Esophagus squamous epithelium (tissue), 5 donors: ENCODE measurements around the gene GRIK1. TPM values are rescaled to one million over a fixed set of nuclear protein-coding genes. Genes with fewer than 3 reads are reported as not detected.

ENCODE experiments used
- DNase-seq: peaks from one replicate; lab custom pipeline; 2025; lab: John Stamatoyannopoulos, UW
- H3K27ac ChIP-seq, 4 donors: fragments of 200-600 bp; sonication (generic); one replicate each; pipeline ENCODE4 v1.5.1; 2016 to 2019; ENCODE audit warnings: mild to moderate bottlenecking in 1 of 4
- H3K27me3 ChIP-seq, 4 donors: fragments of 200-600 bp; sonication (generic); 1 replicate in 3 of 4; 2 replicates in 1 of 4; pipeline versions ENCODE4 v1.5.1 to v1.6.0; 2017 to 2021; ENCODE audit warnings: antibody characterized with exemption in 1 of 4
- H3K36me3 ChIP-seq, 3 donors: fragments of 200-600 bp; sonication (generic); one replicate each; pipeline ENCODE4 v1.5.1; 2016 to 2019
- H3K4me1 ChIP-seq, 3 donors: fragments of 200-600 bp; sonication (generic); one replicate each; pipeline ENCODE4 v1.5.1; 2017 to 2019
- H3K4me3 ChIP-seq, 4 donors: fragments of 200-600 bp; sonication (generic); 1 replicate in 3 of 4; 2 replicates in 1 of 4; pipeline ENCODE4 v1.5.1; 2016 to 2019; ENCODE audit warnings: mild to moderate bottlenecking in 2 of 4, moderate library complexity in 1 of 4
- H3K9me3 ChIP-seq, 3 donors: fragments of 200-600 bp; sonication (generic); one replicate each; pipeline ENCODE4 v1.5.1; 2016 to 2019
- POLR2A ChIP-seq, 4 donors: fragments of 450-650 bp; IDR thresholded peaks; one replicate each; pipeline ENCODE4 v1.6.1; 2017; ENCODE audit warnings: antibody characterized with exemption in 4 of 4, mild to moderate bottlenecking in 4 of 4, moderate library complexity in 3 of 4
- WGBS, 2 donors: methylation state at CpG; one replicate each; pipeline ENCODE4 v1.1.5; 2018; 5-methylcytosine and 5-hydroxymethylcytosine counted together
- intact Hi-C: fragments of 100-400 bp; cut with DNase I; formaldehyde crosslinking; loops from one replicate; pipeline ENCODE4 v1.15.0; 2022
- total RNA-seq, 4 donors: library from RNA; depleted of rRNA; stranded (reverse); fragments of >200 nt; gene quantifications; one replicate each; pipeline ENCODE4 v1.1.0, GENCODE V29; 2016
- TF ChIP-seq, protein P1 (sequence below), 6 experiments: fragments of 450-650 bp in 4 of 6; fragments of 200-600 bp in 2 of 6; sonication (generic) in 2 of 6; IDR thresholded peaks; one replicate each; pipeline ENCODE4 v1.5.1; 2016 to 2019; ENCODE audit warnings: antibody characterized with exemption in 6 of 6, mild to moderate bottlenecking in 4 of 6, moderate library complexity in 4 of 6
- donor health status: DM: yes; HTN: yes; CAD: no.

Gene GRIK1
- total RNA-seq, 4 donors from 2014 or later = 0.19 TPM; not detected in 3

DNA sequence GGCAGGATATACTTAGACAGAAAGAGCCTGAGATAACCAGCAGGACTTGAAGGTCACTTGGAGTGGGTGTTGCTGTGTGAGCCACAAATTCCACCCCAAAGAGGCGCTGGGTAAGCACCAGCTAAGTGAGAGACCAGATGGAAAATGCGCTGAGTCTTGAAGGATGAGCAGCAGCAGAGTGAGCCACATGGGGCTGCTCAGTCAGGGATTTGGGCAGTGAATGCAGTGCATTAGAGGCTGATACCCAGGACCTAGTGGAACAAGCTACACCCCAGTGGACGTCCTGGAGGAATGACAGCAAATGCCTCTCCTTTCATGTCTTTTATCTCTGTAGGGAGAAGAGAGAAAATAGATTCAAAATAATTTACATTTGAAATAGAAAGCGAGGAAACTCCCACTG is 11.3 kb downstream of the GRIK1 start:
- no peaks in the 10 kb centered on the region for H3K4me1 ChIP-seq
- no peak overlapping the region for H3K27ac ChIP-seq
- 44 to 58% methylated on average over 4 of the region's 4 CpGs for WGBS, 2 donors
- intact Hi-C loops = no loop called here
- no peaks in the 10 kb centered on the region for H3K9me3 ChIP-seq
- no peaks in the 10 kb centered on the region for H3K27me3 ChIP-seq
- DNase-seq = no peak
- no peak overlapping the region for H3K4me3 ChIP-seq
- no peaks in the 10 kb centered on the region for H3K36me3 ChIP-seq
- TF ChIP-seq, protein P1, sequence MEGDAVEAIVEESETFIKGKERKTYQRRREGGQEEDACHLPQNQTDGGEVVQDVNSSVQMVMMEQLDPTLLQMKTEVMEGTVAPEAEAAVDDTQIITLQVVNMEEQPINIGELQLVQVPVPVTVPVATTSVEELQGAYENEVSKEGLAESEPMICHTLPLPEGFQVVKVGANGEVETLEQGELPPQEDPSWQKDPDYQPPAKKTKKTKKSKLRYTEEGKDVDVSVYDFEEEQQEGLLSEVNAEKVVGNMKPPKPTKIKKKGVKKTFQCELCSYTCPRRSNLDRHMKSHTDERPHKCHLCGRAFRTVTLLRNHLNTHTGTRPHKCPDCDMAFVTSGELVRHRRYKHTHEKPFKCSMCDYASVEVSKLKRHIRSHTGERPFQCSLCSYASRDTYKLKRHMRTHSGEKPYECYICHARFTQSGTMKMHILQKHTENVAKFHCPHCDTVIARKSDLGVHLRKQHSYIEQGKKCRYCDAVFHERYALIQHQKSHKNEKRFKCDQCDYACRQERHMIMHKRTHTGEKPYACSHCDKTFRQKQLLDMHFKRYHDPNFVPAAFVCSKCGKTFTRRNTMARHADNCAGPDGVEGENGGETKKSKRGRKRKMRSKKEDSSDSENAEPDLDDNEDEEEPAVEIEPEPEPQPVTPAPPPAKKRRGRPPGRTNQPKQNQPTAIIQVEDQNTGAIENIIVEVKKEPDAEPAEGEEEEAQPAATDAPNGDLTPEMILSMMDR (IDR thresholded peaks at IDR 0.05) = no peak
- no peak for TF ChIP-seq POLR2A (IDR thresholded peaks at IDR 0.05)

DNA sequence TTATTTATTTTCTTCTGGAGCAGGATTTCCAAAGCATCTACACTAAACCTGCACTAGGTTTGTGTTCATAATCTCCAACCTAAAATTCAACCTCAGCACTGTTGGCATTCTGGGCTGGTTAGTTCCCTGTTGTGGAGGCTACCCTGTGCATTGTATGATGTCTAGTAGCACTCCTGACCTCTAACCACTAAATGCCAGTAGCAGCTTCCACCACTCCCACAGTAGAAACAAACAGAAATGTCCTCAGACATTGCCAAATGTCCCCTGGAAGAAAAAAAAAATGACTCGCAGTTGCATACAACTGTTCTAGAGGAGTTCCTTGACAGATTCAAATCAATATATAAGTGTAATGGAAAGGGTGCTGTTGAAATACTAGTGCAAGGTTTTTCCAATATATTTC is 18.9 kb downstream of the GRIK1 start:
- Histone ChIP-seq H3K27me3 (no peaks in the 10 kb centered on the region), H3K9me3 (no peaks in the 10 kb centered on the region), H3K4me3 (no peak overlapping the region), H3K4me1 (no peaks in the 10 kb centered on the region), H3K36me3 (no peaks in the 10 kb centered on the region), H3K27ac (no peak overlapping the region)
- TF ChIP-seq, protein P1 (IDR thresholded peaks at IDR 0.05) = no peak
- no peak for TF ChIP-seq POLR2A (IDR thresholded peaks at IDR 0.05)
- no peak for DNase-seq
- intact Hi-C loops = no loop called here
- 83 to 90% methylated on average over 1 of the region's 1 CpG for WGBS, 2 donors

DNA sequence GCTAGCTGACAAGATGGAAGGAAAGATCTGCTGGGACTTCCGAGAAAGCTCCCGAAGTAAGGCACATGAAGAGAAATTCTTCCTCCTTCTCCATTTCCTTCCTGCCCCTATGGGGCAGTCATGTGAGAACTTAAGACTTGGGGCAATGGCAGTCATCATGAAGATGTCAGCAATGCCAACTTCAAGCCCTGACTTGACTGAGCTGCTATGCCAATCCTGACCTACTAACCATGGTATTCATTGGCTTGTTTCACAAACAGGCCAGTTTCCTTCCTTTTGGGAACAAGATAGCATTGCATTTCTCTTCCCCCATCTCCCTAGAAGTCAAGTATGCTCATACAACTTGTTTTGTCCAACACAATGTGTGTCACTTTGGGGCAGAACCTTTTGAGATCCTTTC is 25.5 kb downstream of the GRIK1 start:
- no peak overlapping the region for H3K27ac ChIP-seq
- DNase-seq = no peak
- intact Hi-C loops = no loop called here
- H3K27me3 ChIP-seq = no peaks in the 10 kb centered on the region
- no peaks in the 10 kb centered on the region for H3K9me3 ChIP-seq
- H3K4me1 ChIP-seq = no peaks in the 10 kb centered on the region
- no peaks in the 10 kb centered on the region for H3K36me3 ChIP-seq
- WGBS, 2 donors = 93 to 100% methylated on average over 2 of the region's 2 CpGs
- TF ChIP-seq, protein P1 (IDR thresholded peaks at IDR 0.05) = no peak
- no peak for TF ChIP-seq POLR2A (IDR thresholded peaks at IDR 0.05)
- no peak overlapping the region for H3K4me3 ChIP-seq

DNA sequence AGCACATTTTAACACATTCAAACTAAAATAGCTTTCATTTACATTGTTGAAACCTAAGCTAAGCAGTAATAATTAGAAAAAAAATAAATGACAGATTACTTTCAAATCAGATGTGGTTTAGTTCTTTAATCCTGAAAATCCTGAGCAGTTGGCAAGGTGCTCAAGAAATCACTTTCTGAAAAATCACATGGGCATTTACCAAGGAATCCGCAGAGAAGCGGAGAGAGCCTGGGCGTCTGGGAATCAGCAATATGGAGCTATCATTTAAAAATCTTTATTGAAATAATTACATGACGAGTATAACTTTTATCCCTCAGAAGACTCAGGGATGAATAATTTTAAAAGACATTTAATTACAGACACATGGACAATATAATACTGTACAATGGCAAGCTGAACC is 30.2 kb downstream of the GRIK1 start:
- WGBS, 2 donors = 78 to 88% methylated on average over 4 of the region's 4 CpGs
- no peaks in the 10 kb centered on the region for H3K9me3 ChIP-seq
- H3K27ac ChIP-seq = no peak overlapping the region
- H3K27me3 ChIP-seq = no peaks in the 10 kb centered on the region
- H3K36me3 ChIP-seq = no peaks in the 10 kb centered on the region
- intact Hi-C loops = no loop called here
- no peak overlapping the region for H3K4me3 ChIP-seq
- no peak for TF ChIP-seq POLR2A (IDR thresholded peaks at IDR 0.05)
- TF ChIP-seq, protein P1 (IDR thresholded peaks at IDR 0.05) = no peak
- no peak for DNase-seq
- no peaks in the 10 kb centered on the region for H3K4me1 ChIP-seq

DNA sequence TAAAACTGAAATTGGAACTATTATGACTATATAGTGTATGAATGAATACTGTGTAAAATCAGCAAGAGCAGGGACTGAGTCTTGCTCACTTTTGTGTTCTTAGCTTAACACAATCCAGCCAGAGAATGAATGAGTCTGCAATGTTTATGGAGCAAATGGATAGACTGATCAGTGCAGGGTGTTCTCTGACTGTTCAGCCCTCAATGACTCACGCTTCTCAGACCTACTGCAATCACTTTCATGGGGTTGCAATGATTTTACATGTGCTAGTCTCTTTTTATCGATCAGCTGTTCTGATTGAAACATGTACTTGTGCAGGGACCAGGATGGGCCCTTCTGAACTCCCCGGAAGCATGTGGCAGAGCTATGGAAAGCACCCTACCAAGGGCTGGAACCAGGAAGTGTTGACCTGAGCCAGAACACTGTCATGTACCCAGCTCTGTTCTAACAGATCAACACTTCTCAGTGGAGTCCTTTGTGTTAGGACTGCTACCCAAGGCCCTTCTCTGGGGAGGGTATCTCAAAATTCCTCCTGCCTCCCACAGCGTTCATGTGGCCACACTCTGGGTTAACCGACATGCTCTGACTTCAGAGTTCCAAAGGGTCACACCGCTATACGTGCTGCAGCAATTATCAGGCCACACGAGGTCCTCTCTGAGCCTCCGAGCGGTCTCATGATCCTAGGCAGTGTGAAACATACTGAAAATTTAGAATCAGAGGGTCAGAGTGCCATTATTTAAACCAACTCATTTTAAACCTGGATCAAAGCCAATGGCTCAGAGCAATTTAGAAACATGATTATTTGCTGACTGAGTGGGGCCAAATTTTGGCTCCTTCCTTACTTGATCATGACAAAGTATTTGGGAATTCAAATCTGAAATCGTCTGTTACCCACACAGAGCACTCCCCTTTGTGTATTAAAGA is 35.2 kb downstream of the GRIK1 start:
- no peak for TF ChIP-seq POLR2A (IDR thresholded peaks at IDR 0.05)
- TF ChIP-seq, protein P1 (IDR thresholded peaks at IDR 0.05) = no peak
- 67 to 79% methylated on average over 10 to 11 of the region's 11 CpGs for whole genome bisulfite sequencing, 2 donors
- H3K4me1 ChIP-seq = no peaks in the 10 kb centered on the region
- no peaks in the 10 kb centered on the region for H3K27me3 ChIP-seq
- no peak for DNase-seq
- H3K27ac ChIP-seq = no peak overlapping the region
- H3K9me3 ChIP-seq = no peaks in the 10 kb centered on the region
- intact Hi-C loops = no loop called here
- no peak overlapping the region for H3K4me3 ChIP-seq
- H3K36me3 ChIP-seq = no peaks in the 10 kb centered on the region
